HG03558 (cell line): ENCODE measurements around the gene TSPYL1.

ENCODE experiments used
- ATAC-seq: cut with Tn5 transposase; IDR thresholded peaks from one replicate; pipeline ENCODE4 v1.9.1; 2021; ENCODE audit warnings: moderate number of reproducible peaks; ENCODE audit not compliant: unreplicated experiment; ENCODE audit errors: extremely low read depth

TSPYL1 gene

DNA sequence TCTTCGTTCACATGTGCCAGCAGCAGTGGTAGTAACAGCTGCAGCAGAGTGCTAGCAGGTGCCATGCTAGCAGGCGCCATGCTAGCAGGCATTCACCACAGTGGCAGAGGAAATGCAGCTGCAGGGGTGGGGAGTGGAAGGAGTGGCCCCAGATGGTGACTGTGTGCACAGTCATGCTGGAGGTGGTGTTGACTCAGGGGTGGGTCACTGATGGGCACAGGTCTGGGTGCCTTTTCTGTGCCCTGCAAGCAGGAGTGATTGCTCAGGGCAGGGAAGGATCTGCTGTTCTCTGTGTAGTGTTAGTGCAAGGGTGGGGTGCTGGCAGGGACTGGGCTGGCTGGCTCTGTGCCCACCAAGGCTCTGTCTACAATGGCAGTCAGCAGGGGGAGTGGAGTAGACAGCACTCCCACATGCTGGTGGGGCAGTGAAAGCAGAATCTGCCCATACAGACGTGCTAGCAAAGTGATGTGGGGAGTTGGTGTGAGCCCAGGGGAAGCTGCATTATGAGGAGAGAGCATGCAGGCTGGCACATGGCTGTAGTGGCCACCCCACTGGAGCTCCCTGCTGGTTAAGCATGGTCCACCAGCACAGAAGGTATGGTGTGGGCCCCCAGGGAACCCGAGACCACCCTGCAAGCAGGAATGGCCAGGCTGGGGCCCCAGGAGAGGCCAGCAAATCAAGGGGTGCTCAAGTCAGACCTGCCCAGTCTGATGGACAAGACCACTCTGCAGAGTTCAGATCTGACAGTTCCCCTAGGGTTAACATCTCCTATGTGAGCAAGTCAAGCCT is 14.5 kb downstream of the TSPYL1 start:
- no peak for ATAC-seq

- no peak for ATAC-seq
These were observed 16.4 kb downstream of the TSPYL1 start for GRCh38 chr6:116263353-116263752.

DNA sequence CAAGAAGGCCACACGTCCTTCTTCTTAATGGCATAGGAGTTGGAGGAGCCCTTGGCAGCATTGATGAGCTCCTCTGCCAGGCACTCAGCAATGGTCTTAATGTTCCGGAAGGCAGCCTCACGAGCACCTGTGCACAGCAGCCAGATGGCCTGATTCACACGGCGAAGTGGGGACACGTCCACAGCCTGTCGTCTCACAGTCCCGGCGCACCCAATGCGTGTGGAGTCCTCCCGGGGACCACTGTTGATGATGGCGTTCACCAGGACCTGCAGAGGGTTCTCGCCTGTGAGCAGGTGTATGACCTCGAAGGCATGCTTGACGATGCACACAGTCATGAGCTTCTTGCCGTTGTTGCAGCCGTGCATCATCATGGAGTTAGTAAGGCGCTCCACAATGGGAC is 21.2 kb downstream of the TSPYL1 start:
- ATAC-seq, result no peak

DNA sequence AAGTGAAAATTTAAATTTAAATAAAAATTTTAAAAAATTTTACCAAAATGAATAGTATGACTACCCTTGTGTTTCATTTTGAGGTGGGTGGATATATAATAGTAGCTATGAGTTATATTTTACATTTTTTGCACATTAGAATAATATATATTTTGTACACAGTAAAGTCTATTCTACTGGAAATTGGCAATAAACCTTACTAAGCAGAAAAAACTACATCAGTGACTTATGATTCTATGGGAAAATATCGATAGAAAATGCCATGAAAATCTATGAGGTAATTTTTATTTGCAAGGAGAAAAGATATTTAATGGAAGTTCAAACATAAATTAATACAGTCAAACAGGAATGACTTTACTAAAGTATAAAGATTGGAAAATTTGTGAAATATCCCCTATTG is 23.0 kb downstream of the TSPYL1 start:
- no peak for ATAC-seq

- ATAC-seq, result no peak
These were observed 24.4 kb downstream of the TSPYL1 start for GRCh38 chr6:116255246-116255800.

DNA sequence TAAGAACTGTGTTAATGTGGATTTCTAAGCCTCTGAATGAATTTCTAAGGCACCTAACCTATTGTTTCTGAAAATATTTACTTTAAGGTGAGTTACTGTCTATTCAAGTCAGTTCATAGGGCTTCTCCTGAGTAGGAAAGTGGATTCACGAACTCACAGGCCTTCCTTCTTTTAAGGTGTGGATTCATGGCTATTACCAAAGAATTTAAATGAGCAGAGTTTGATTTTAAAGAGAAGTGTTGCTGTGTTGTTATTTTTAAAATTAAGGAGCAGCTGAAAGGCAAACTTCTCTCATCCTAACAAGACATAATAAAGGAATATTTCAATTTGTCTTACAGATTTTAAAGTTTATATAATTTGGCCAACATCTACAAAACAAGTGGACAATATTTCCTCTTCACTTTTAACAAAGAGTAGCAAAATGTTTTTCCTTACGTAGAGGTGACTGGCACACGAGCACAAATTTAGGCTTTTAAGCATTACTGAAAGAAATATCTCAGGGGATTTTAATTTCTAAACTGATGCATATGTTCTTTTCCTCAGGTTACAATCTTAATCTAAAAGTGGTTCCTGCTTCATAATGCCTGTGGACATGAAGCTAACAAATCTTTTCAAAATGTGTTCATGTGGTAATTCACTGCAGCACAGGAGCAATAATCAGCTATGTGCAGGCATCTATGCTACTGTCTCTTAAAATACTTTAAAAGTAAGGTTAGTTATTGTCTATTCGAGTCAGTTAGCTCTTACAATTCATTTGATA is 25.3 kb downstream of the TSPYL1 start:
- peak; percentile 19 for ATAC-seq

DNA sequence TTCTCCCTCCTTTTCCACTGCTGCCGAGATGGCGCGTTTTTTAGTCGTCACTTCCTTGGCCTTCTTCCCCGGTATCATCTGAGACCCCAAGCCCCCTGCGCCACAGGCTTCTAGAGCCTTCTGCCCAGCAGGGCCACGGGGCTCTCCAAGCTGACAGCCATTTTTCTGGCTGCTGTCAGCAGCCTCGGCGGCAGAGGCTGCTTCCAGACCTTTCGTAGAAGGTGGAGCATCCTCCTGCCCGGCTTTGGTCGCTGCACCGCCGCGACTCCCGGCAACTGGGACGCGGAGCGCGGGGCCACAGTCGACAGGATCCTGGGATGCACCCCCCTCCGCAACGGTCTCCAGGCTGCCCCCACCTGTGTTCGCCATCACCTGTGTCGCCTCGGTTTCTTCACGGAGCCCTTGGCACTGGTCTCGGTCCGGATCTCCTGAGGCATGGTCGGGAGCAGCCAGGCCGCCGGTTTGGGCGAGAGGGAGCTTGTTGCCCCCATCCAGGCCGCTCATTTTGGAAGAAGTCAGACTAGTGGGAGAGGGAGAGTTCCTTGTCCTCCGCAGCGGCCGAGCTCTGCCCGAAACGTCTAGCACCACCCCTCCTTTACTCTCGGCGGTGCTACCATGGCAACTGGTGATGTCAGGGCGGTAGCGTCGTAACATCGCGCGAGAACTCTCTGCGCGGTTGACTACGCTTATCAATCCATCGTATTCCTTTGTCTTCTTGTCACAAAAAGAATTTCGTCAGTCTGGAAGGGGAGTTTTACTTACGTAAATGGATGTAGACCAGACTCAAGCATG is 26.0 kb downstream of the TSPYL1 start, which contains the start of gene TSPYL4:
TSPYL4 (minus strand) TSS at position 571 of the 792 bp plus-strand sequence; CDS start at position 504, 67 bp downstream.
- ATAC-seq, result peak; percentile 99

DNA sequence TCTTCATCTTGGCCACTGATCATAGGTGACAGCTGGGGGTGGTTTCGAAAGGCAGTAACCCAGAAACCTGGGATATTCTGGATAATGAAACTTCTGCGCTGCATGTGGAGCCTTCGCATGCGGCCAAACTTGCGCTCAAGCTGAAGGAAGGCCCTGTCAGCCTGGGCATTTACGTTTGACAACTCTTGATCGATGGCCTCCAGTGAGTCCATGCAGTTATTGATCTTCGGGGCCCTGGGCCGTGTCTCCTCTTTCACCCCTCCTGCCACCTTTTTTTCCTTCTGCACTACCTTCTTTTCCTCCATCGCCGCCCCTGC is 26.6 kb downstream of the TSPYL1 start:
- no peak for ATAC-seq

- no peak for ATAC-seq
These were observed 28.0 kb downstream of the TSPYL1 start for GRCh38 chr6:116251568-116252384.

DNA sequence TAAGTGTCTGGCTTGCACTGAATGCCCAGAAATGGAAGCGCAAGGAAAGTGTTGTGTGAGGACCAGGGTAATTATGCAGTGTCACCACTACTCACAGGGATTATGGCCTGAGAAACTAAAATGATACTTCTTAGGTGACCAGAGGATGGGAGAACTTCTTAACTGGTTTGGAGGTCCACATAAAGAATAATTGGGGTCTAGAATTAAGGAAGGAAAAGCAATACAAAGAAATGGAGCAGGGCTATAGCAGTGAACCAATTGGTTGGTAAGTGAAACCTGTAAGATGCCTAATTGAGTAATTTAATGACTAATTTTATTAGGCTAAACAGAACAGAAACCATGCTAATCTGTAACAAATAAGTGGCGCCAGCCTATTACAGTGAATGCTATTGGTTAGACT is 31.2 kb downstream of the TSPYL1 start:
- no peak for ATAC-seq

DNA sequence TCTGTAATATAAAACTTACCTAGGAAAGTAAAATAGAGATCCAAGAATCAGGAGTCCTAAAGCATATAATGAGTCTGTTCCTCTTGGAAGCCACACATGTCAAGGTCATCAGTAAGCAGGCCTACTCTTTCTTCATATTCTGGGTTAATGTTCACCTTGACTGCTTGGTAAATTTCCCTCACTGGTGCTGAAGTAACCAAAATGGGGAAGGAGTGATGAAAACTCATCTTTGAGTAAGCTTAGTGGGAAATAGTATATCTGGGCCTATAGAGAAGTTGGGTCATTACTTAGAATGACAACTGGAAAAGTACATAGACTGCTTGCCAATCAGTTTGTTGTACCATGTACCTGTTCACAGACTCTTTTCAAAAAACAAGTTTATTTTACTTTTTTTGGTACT is 32.4 kb downstream of the TSPYL1 start:
- no peak for ATAC-seq

DNA sequence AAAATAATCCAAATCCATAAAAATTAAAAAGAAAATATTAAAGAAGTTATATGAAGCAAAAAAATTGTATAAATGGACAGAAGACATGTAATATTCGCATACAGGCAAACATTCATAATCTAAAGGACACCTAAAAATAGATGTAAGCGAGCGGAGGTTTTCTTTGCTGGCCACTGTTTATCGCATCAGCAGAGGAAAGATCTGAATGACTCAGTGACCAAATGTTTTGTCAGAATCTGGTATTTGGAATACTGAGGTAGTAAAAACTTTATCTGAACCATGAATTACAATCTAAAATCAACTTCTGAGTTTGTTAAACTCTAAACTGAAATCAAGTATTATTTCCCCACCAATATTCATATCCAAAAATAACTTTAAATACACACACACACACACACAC is 33.6 kb downstream of the TSPYL1 start:
- no peak for ATAC-seq

GRCh38 chr6:116244284-116244683 is 35.4 kb downstream of the TSPYL1 start:
- no peak for ATAC-seq

DNA sequence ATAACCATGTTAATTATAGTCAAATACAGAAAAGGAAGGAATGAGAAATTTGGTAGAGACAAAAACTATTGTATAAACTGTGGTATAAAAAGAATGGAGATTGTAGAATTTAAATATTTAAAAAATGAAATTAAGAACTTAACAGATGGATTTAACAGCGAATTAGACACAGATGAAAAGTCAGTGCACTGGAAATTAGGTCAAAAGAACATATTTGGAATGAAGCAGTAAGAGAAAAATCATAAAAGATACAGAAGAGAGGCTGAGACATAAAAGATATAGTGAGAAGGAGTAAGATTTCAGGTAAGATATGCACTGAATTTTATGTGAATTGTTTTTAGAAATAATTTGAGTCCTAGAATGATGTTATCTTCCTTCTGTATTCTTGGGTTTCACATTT is 39.9 kb downstream of the TSPYL1 start:
- ATAC-seq, result no peak

- no peak for ATAC-seq
These were observed 40.5 kb downstream of the TSPYL1 start for GRCh38 chr6:116239256-116239655.

- no peak for ATAC-seq
These were observed 41.6 kb downstream of the TSPYL1 start for GRCh38 chr6:116238083-116238482.

- no peak for ATAC-seq
These were observed 45.0 kb downstream of the TSPYL1 start for GRCh38 chr6:116234689-116235088.

- ATAC-seq, result no peak
These were observed 50.3 kb downstream of the TSPYL1 start for GRCh38 chr6:116229287-116229913.
